GM21619 (cell line): Measurements from ENCODE around the gene RNF220.

Experiments used
- ATAC-seq: cut with Tn5 transposase; IDR thresholded peaks from one replicate; pipeline ENCODE4 v1.9.1; 2021; ENCODE audit not compliant: unreplicated experiment

Gene RNF220

DNA sequence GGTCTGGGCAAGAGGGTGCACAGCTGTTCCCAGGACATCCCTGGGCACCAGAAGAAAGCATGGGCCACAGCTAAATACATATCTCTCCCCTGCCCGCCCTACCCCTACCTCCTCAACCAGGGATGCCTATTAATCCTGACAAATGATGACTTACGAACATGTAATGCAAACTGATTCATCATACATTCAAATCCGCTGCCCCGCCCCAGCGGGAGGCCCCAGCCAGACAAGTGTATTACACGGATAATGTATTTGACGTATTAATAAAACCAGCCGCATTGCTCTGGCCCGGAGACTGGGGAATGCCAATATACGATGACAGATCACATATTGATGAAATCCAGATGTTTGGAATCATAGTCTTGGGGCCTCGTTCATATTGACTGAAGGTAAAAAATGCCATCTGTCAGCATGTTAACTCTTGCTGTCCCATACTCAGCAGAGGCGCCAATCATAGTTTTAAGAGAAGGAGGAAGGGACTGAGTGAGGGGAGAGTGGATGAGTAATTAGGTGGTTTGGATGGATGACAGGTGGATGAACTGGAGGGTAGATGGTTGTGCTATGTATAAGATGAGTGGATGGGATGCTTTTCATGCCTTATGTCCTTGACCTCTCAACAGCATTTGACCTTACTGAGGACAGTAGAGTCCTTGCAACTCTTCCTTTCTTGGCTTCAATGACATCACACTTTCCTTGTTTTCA, 201.0 kb downstream of the RNF220 start:
- ATAC-seq = no peak

DNA sequence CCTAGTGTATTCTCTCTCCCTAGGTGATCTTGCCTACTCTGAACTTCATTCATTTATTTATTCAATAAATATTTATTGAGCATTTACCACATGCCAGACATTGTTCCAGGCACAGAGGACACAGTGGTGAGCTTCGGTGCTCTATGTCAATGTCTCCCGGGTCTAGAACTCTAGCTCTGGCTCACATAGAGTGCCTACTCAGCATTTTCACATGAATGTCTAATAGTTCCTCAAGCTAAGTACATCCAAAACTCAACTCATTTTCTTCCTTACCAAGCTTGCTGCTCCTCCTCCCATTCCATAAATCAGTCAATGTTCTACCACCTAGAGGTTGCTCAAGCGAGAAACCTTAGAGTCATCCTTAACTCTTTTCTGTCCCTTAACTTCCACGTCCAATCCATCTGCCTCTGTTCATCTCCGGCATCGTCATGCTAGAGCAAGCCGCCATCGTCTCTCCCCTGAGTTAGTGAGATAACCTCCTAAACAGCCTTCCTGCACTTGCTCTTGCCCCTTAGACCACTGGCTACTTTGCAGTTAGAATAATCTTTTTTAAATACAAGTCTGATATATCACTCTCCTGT, 201.7 kb downstream of the RNF220 start:
- no peak for ATAC-seq

DNA sequence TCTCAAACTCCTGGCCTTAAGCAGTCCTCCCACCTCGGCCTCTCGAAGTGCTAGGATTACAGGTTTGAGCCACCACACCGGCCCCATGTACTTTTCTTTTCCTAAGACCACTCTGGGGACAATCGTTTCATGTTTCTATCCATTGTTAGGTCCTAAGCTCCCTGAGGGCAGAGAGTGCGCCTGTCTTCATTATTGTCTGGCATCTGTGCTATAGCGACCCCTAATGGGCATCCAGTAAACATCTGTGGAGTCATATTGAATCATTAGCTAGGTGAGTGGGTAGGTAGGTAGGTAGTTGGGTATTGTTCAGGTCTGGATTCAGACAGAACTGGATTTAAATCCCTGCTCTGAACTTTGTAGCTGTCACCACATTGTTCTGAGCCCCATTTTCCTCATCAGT, 203.1 kb downstream of the RNF220 start:
- ATAC-seq = no peak

DNA sequence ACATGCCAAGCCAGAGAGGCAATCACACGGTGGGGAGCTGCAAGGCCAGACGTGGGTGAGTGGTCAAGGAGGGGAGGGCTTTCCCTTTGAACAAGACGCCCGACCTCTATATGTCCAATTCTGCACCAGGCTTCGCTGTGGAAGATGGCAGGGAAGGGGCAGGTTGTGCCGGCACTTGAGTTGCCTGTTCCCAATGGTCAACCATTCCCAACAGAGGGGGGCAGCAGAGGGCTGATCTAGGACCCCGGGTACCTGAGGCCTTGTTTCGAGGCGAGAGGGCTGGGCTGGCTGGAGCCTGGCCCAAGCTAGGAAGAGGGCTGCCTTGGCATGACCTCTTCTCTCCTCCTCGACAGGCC, 204.3 kb downstream of the RNF220 start:
- ATAC-seq = no peak

DNA sequence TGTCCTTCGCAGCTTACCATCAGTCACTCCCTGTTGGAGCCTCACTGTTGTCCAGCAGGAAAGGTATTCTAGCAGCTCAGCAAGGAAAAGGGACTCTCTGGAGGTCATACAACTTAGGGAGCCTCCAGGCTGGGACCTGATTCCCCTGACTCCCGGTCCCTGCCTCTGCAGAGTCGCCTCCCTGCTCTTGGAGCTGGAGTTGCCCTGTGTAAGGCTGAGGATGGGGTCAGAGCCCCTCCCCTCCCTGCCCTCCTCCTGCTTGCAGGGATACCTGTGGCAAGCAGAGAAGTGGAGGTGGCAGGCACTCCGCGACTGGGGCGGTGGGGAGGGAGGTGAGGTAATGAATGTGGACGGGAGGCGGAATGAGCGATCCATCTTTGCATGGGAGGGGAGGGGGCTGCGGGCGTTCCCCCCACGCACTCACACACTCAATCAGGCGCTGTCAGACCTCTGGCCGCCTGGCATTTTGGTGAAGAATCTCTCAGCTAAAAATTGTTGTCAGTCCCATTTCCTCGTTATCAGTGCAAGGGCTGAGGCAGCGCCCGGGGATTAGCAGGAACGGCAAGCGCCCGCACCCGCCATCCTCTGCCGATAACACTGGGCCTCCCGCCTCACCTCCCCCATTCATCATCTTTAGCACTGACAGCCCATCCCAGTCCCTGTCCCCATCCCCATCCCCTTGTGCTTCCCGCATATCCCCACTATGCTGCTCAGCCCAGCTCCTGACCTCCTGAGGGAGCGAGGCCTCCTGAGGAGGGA, 204.9 kb downstream of the RNF220 start:
- ATAC-seq = no peak

DNA sequence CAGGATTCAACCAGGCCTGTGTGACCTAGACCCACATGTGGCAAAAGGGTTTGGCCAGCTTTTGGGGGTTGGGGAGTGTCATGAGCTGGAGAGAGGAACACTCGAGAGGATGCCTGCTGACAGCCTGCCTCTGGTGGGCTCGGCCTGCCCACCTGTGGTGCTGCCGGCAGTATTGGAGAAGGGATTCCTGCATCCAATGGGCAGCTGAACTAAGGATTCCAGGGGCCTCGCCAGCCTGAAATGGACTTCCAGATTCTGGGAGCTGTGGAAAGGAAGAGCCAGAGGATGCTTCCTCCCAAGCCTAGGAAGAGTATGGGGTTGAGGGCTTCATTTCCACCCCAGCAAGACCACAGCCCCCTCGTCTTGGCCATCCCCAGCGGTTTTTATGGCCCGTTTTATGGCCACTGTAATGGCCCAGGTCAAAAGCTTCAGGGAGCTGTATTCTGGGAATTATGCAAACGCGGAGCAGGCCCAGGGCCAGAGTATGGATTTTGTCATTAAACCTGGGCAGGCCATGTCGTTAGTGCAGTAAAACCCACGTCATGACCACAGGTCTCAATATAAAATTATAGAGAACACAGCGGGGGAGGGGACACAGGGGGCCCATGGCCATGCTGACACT, 205.6 kb downstream of the RNF220 start:
- no peak for ATAC-seq

DNA sequence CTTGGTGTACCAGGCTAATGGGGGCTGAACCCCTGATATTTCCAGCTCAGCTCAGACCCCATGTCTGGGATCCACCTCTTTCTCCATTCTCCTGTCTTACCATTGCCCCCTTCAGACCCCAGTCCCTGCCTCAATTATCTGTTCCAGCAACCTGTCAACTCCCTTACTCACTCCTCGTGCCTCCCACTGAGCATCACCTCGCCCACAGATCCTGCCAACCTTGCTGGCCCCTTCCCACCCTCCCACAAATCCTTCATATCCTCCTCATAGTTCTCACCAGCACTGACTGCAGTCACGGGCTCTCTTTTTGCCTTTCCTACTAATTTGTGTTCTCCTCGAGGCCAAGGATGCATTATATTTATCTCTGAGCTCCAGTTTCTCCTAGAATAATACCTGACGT, 206.4 kb downstream of the RNF220 start:
- no peak for ATAC-seq

DNA sequence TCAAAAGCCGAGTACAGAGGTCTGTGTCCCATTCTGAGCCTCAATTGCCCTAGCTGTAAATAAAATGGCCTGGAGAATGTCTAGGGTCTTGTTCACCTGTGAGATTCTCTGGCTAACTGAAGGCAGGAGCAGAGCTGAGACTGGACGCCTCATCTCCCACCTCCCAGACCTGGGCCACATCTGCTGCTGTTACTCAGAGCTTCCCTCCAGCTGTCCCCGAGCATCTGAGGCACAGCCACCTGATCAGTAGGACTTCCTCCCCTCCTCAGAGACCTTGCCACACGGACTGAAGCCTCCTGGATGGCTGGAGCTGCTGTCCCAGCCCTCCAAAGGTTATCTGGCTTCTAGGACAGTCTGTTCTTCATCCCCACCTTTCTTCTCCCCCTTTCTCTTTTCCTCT, 206.8 kb downstream of the RNF220 start:
- ATAC-seq = no peak

DNA sequence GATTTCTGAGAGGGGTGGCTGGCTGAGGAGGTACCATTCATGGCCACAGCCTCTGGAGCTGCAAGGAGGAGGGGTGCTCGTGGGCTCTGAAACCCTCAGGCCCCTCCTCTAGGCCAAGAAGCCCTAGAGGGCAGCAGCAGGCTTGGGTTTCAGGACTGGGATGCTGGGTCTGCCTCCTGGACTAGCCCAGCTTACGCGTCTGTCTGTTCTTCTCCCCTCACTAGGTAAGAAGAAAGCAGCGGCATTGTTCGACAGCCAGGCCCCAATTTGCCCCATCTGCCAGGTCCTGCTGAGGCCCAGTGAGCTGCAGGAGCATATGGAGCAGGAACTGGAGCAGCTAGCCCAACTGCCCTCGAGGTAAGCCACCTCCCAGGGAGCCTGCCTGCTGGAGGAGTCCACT, 208.9 kb downstream of the RNF220 start:
- no peak for ATAC-seq

DNA sequence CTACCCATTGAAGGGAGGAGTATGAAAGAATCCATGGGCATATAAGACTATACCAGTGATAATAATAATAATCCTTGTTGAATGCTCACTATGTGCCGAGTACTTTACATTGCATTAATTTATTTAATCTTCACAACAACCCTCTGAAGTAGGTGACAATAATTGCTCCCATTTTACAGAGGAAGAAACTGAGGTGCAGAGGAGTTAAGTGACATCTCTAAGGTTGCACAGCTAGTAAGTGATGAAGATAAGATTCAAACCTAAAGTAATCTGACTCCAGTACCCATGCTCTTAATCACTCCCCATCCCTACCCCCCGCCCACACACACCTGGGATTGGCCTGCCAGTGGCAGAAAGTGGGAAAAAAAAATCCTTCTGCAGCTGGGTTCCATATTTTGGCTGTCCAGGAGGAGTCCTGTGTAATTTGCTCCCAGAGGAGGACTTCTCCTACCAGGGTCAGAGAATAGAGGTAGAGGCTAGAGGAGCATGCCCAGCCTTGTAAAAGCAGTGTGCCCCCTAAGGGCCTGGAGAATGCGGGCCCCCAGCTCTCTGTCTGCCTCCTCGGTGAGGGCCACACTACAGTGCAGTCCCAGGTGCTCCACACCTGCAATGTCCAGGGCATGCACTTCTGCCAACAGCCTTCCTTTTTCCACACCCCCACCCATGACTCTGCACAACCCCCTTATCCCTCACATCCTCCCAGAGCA, 211.4 kb downstream of the RNF220 start:
- ATAC-seq = no peak

DNA sequence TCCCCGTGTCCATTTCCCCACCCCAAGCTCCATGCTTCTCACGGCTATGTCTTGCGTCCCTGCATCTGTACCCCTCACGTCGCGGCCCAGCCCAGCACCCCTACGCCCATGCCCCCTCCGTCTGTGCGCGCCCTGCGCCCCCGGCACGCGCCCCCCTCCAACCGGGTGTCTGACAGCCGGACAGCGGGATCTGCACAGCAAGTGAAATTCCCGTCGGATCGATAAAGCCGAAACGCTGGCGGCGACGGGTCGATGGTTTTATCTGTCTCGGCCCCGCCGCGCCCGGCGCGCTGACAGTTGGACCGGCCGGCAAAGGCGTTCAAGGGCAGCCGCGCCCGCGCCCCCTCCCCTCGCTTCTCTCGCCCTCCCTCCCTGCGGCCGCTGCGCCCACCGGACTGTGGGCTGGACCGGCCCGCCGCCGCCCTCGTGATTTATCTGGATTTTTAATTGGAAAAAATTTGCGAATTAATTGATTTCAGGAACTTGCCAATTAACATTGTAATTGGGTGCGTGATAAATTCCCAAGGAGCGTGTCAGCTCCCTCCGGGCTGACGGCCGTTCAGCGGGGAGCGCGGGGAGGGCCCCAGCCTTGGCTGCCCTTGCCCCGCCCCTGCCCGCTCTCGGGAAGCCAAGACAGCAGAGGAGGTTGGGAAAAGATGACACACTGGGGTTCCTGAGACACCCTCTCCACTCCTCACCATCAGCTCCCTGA, 212.1 kb downstream of the RNF220 start:
- ATAC-seq = no peak

DNA sequence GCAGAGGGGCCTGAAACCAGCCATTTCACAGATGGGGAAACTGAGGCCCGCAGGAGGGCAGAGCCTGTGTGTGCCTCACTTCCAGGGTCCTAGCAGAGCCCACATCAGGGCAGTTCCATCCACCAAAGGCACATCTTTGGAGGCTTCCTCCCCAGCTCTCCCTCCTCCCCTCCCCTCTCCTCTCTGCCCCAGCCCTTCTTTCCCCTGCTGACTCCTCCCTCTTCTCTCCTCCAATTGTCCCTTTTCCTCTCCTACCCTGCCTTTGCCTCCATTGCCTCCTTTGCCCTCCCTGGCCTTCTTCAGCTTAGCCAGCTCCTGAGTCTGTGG, 212.6 kb downstream of the RNF220 start:
- no peak for ATAC-seq

DNA sequence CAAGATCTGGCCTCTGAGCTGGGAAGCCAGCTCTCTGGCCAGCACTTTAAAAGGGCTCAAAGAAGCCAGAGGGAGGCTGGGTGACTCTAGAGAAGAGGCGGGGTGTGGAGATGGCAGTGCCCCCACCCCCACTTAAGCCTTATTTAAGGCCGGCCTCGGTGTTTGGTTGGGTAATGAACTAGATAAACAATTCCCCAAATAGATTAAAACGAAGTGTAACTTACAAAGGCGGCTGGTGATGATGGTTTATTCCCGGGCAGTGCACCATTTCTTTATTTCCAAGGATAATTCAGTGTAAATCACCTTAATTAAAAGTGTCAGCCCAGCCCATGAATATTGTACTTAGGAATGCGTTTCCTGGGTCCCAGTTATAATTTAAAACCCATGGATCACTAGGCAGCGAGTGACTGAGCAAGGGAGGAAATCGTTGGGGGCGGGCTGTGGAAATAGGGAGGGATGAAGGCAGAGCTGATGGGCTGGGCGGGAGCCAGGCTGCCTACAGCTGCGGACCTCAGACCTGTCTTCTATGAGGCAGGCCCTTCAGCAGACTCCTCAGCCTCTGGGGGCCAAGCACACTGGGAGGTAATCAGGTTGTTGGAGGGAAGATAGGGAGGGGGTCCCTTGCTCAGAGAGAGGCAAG, 214.3 kb downstream of the RNF220 start:
- no peak for ATAC-seq

DNA sequence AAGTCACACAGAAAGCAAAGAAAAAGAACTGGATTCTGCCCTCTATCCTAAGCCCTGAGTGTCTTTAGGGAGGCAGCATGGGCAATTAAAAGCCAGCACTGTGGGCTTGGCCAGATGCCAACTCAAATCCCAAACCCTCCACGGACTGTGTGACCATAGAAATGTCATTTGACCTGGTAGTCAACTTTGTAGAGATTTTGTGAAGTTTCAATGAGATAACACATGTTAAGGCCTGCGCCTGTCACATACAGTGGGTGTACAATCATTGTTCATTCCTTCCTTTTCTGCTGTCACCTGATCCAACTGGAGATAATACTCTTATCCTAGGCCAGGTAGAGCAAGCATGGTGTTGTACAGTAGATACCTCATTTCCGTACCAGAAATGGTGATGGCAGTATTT, 215.0 kb downstream of the RNF220 start:
- no peak for ATAC-seq

DNA sequence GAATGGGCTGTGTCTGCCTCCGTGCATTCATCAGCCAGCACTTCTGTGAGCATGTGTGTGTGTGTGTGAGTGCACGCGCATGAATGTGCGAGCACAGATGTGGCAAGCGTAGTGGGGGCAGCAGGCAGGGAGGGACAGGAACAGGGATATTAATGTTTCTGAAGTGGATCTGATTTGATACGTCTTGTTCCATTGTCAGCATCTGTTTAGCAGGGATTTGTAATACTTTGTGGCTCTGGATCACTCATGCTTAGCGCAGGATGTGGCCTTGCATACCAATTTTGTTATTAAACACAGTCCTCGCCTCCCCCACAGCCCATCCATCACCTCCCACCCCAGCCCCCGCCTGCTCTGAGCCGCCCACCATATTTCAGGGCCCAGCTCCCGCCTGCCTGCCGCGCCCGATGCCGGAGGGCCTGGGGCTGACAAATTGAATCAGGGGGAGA, 216.8 kb downstream of the RNF220 start:
- ATAC-seq = no peak

DNA sequence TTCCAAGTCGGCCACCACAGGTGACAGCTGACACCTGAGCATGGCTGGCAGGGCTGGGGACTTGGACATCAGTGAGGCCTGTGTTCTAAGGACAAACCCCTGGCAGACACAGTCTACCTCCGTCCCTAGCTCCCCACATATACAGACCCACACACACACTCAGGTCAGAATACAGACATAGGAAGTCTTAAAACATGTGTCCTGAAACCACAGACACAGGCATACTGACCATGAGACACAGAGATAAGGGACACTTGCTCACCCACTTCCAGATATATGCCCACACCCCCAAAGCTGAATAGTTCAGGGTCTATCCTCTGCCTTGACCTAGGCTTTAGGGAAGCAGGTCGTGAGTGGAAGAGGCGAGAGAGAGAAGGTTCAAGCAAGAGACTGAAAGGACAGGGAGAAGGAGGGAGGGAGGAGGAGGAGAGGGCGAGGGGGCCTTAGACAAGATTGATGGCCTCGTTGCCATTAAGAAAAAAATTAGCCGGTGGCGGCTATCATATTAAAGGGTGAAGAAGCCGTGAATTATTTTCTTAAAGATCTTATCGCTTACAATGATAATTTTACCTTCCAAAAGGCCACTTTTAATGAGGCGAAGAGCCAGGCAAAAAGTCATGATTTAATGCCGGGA, 219.3 kb downstream of the RNF220 start:
- ATAC-seq = no peak

DNA sequence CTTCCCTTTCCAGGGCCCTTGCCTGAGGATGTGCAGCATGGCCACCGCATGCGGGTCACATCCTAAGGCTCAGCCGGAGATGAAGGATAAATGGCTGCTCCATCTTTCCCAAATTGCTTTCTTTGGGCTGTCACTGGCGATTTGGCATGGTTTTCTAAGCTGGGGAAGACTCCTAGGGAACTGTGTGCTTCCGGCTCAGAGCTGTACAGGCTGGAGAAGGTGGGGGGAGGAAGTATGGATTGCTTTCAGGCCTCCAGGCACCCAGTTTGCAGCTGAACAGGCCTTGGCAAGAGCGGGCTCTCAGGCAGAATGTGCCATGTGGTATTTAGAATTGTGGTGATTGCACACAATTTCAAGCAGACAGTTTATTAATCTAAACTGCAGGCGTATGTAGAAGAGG, 220.3 kb downstream of the RNF220 start:
- ATAC-seq = no peak

DNA sequence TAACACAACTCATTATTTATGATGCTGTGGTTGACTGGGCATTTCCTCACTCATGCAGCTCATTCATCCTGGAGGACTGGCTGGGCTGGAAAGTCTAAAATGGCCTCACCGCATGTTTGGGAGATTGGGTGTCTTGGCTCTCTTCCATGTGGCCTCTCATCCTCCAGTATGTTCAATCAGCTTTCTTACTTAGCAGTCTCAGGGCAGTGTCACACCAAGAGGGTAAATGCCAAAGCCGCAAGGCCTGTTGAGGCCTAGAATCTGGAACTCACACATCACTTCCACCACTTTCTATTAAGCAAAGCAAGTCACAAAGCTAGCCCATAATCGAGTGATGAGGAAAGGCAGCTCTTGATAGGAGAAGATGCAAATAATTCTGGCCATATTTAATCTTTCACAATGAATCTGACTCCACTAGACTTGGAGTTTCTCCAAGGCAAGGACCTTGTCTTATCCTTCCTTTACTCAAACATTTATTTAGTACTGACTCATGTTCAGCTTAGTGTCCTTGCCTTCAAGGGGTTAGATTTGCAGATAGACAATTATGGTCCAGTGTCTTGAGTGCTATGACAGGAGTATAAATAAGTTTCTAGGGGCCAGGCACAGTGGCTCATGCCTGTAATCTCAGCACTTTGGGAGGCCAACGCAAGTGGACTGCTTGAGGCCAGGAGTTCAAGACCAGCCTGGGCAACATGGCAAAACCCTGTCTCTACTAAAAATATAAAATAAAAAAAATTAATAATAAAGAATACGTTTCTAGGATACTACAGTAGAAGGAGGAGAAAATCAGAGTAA, 224.1 kb downstream of the RNF220 start:
- ATAC-seq = no peak

DNA sequence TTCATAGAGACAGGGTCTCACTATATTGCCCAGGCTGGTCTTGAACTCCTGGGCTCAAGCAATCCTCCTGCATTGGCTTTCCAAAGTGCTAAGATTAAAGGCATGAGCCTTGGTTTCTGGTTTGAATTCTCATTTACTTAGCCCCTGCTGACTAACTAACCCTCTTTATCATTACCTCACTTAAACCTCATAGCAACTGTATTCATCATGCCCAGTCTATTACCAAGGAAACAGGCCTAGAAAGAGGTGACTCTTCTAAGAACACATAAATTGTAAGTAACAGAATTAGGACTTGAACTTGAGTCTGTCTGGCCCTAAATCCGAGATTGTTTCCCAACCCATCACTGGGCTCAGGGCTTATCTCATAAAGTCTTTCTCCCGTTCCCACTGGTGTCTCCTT, 225.1 kb downstream of the RNF220 start:
- ATAC-seq = no peak
